Glutamatergic neuron (in vitro differentiated cells): ENCODE results near the gene NEK6. TPM values are rescaled to one million over a fixed set of nuclear protein-coding genes. Genes with fewer than 3 reads are reported as not detected.
A peak's percentile ranks its signal among the peaks of the same experiment; 100 is the strongest.

ENCODE experiments used
- DNase-seq: peaks from one replicate; pipeline ENCODE4 v3.0.0; 2022
- H3K27ac Mint-ChIP-seq: one replicate; pipeline ENCODE4 v1.8.0; 2020; ENCODE audit warnings: mild to moderate bottlenecking, mixed read lengths, inconsistent platforms; ENCODE audit not compliant: unreplicated experiment
- H3K27me3 Mint-ChIP-seq: one replicate; pipeline ENCODE4 v1.8.0; 2020; ENCODE audit warnings: mild to moderate bottlenecking, moderate library complexity, mixed read lengths, inconsistent platforms; ENCODE audit not compliant: unreplicated experiment
- H3K36me3 Mint-ChIP-seq: one replicate; pipeline ENCODE4 v1.8.0; 2020; ENCODE audit warnings: mild to moderate bottlenecking, mixed read lengths, inconsistent platforms; ENCODE audit not compliant: unreplicated experiment
- H3K4me1 Mint-ChIP-seq: one replicate; pipeline ENCODE4 v1.8.0; 2020; ENCODE audit warnings: mild to moderate bottlenecking, low read depth, mixed read lengths, inconsistent platforms; ENCODE audit not compliant: unreplicated experiment
- H3K4me3 Mint-ChIP-seq: one replicate; pipeline ENCODE4 v1.8.0; 2020; ENCODE audit warnings: mild to moderate bottlenecking, mixed read lengths, inconsistent platforms; ENCODE audit not compliant: unreplicated experiment
- H3K9me3 Mint-ChIP-seq: one replicate; pipeline ENCODE4 v1.8.0; 2020; ENCODE audit warnings: mild to moderate bottlenecking, moderate library complexity, mixed read lengths, inconsistent platforms; ENCODE audit not compliant: unreplicated experiment
- CTCF ChIP-seq: fragments of 200-600 bp; sonication (generic); IDR thresholded peaks from one replicate; pipeline ENCODE4 v1.5.0; 2021; ENCODE audit not compliant: partially characterized antibody, unreplicated experiment
- total RNA-seq: library from RNA; stranded (reverse); fragmentation: NEBNext Ultra II Directional; extraction: Animal tissue kit (Norgen Biotek cat#: 25700); gene quantifications from one replicate; pipeline ENCODE4 v1.2.1, GENCODE V29; 2021; ENCODE audit not compliant: unreplicated experiment

NEK6 gene
- total RNA-seq, 1 donor from 2014 or later = 5.4 TPM

- no peaks in the 10 kb centered on the region for H3K36me3 Mint-ChIP-seq
- DNase-seq = peak; percentile 86
- TF ChIP-seq CTCF = peak; percentile 80
- H3K27me3 Mint-ChIP-seq = peaks cover 5% of the 10 kb centered on the region
- peaks cover 9% of the 10 kb centered on the region for H3K9me3 Mint-ChIP-seq
- no peak overlapping the region for H3K4me3 Mint-ChIP-seq
- H3K27ac Mint-ChIP-seq = peak overlapping the region; percentile 17
- H3K4me1 Mint-ChIP-seq = peaks cover 7% of the 10 kb centered on the region
Measured at GRCh38 chr9:124320062-124320973, 62.6 kb downstream of the NEK6 start.

- no peak for DNase-seq
- Mint-ChIP-seq H3K9me3 (peaks cover 9% of the 10 kb centered on the region), H3K27ac (no peak overlapping the region), H3K4me3 (no peak overlapping the region), H3K27me3 (peaks cover 5% of the 10 kb centered on the region), H3K36me3 (no peaks in the 10 kb centered on the region), H3K4me1 (peaks cover 8% of the 10 kb centered on the region)
- TF ChIP-seq CTCF = no peak
Measured at GRCh38 chr9:124321416-124321815, 63.7 kb downstream of the NEK6 start.

- Mint-ChIP-seq H3K27me3 (peaks cover 5% of the 10 kb centered on the region), H3K27ac (no peak overlapping the region), H3K4me3 (no peak overlapping the region), H3K9me3 (peaks cover 9% of the 10 kb centered on the region), H3K4me1 (peaks cover 8% of the 10 kb centered on the region), H3K36me3 (no peaks in the 10 kb centered on the region)
- DNase-seq = no peak
- no peak for TF ChIP-seq CTCF
Measured at GRCh38 chr9:124321935-124322334, 64.2 kb downstream of the NEK6 start.

- Mint-ChIP-seq H3K4me3 (no peak overlapping the region), H3K4me1 (peaks cover 11% of the 10 kb centered on the region), H3K9me3 (peaks cover 9% of the 10 kb centered on the region), H3K36me3 (no peaks in the 10 kb centered on the region), H3K27ac (no peak overlapping the region), H3K27me3 (peaks cover 5% of the 10 kb centered on the region)
- no peak for TF ChIP-seq CTCF
- DNase-seq = no peak
Measured at GRCh38 chr9:124322618-124323432, 65.1 kb downstream of the NEK6 start.
